Peyer's patch (tissue), 4 donors: ENCODE results near the gene ENPP6.

Experiments used
- POLR2A ChIP-seq, 2 donors: fragments of 450-650 bp; IDR thresholded peaks; one replicate each; pipeline ENCODE4 v1.5.1; 2017; ENCODE audit warnings: antibody characterized with exemption in 2 of 2, mild to moderate bottlenecking in 2 of 2, moderate library complexity in 2 of 2
- TF ChIP-seq, protein P1 (sequence below), 6 experiments: fragments of 450-650 bp in 4 of 6; fragments of 200-600 bp in 2 of 6; sonication (generic) in 1 of 6; IDR thresholded peaks; one replicate each; pipeline ENCODE4 v1.5.1; 2017 to 2019; ENCODE audit warnings: antibody characterized with exemption in 6 of 6, mild to moderate bottlenecking in 3 of 6, moderate library complexity in 1 of 6

DNA sequence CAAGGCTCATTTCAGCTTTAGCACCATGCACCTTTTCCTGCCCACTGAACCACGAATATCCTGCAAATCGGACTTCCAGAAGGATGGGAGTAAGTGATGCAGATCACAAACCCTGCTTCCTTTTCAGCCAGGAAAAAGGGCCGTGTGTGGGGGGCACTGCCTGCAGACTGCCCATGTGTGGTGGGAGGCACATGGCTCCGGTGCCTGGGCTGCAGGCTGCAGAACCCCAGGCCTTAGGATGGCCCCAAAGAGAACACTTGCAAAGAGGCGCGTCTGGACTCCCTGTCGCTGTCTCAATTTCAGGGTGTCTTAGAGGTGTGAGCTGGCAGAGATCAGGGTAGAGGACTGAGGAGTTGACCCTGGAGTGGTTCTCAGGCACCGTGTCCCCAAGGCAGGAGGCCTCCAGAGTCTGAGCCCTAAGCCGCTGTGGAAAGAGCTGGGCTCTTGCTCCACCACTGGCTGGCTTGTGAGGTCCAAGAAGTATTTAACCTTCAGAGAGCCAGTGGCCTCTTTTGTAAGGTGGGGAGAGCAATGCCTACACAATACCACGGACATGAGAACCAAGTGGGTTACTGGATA is 97.0 kb downstream of the ENPP6 start:
- TF ChIP-seq, protein P1, sequence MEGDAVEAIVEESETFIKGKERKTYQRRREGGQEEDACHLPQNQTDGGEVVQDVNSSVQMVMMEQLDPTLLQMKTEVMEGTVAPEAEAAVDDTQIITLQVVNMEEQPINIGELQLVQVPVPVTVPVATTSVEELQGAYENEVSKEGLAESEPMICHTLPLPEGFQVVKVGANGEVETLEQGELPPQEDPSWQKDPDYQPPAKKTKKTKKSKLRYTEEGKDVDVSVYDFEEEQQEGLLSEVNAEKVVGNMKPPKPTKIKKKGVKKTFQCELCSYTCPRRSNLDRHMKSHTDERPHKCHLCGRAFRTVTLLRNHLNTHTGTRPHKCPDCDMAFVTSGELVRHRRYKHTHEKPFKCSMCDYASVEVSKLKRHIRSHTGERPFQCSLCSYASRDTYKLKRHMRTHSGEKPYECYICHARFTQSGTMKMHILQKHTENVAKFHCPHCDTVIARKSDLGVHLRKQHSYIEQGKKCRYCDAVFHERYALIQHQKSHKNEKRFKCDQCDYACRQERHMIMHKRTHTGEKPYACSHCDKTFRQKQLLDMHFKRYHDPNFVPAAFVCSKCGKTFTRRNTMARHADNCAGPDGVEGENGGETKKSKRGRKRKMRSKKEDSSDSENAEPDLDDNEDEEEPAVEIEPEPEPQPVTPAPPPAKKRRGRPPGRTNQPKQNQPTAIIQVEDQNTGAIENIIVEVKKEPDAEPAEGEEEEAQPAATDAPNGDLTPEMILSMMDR (IDR thresholded peaks at IDR 0.05), result no peak
- no peak for TF ChIP-seq POLR2A (IDR thresholded peaks at IDR 0.05)
